GM12865 (cell line): ENCODE results near the gene PSENEN.

ENCODE experiments used
- DNase-seq: peaks from one replicate; pipeline ENCODE4 v3.0.0; 2010; ENCODE audit warnings: low read depth
- H3K4me3 ChIP-seq: 2 replicates; pipeline ENCODE4 v1.5.1; 2011; ENCODE audit warnings: mild to moderate bottlenecking, low read depth, low read length, control low read depth
- TF ChIP-seq, protein P1 (sequence below): IDR thresholded peaks from 2 replicates; pipeline ENCODE4 v1.5.1; 2011; ENCODE audit warnings: low read length, control low read depth, low read depth, inconsistent platforms; ENCODE audit not compliant: insufficient read depth; ENCODE audit errors: missing control alignments

Gene PSENEN

DNA sequence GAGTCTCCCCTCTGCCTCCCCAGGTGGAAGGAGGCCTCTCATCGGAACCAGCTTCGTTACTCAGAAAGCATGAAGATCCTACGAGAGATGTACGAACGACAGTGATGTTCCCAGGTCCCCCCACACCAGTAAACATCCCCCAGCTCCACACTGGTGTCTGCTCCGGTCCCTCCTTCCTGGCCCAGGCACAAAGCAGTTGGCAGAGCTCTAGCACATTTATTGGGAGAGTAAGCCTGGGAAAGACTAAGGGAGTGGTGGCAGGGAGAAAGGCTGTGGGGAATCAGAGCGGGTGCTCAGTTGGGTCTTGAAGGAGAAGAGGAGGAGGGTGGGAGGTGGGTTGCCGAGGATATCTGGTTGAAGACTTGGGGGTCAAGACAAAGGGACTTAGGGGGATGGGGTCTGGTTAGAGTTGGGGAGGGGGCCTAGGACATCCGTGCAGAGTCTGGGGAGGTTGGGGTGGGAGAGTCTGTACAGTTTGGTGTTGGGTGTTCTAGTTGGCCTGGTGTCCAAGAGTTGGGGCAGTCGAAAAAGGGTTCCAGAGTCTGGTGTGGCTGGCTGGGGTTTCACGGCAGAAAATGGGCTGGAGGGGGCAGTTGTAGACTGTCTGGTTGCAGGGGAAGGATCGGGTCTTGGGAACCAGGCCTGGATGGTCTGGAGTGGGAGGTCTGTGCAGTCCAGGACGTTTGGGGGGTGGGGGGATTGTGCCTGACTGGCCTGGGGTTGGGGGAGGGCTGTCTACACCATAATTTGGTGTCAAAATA lies 9.1 kb downstream of the PSENEN start:
- TF ChIP-seq, protein P1, sequence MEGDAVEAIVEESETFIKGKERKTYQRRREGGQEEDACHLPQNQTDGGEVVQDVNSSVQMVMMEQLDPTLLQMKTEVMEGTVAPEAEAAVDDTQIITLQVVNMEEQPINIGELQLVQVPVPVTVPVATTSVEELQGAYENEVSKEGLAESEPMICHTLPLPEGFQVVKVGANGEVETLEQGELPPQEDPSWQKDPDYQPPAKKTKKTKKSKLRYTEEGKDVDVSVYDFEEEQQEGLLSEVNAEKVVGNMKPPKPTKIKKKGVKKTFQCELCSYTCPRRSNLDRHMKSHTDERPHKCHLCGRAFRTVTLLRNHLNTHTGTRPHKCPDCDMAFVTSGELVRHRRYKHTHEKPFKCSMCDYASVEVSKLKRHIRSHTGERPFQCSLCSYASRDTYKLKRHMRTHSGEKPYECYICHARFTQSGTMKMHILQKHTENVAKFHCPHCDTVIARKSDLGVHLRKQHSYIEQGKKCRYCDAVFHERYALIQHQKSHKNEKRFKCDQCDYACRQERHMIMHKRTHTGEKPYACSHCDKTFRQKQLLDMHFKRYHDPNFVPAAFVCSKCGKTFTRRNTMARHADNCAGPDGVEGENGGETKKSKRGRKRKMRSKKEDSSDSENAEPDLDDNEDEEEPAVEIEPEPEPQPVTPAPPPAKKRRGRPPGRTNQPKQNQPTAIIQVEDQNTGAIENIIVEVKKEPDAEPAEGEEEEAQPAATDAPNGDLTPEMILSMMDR = no peak
- no peak for DNase-seq
- no peak overlapping the region for H3K4me3 ChIP-seq

DNA sequence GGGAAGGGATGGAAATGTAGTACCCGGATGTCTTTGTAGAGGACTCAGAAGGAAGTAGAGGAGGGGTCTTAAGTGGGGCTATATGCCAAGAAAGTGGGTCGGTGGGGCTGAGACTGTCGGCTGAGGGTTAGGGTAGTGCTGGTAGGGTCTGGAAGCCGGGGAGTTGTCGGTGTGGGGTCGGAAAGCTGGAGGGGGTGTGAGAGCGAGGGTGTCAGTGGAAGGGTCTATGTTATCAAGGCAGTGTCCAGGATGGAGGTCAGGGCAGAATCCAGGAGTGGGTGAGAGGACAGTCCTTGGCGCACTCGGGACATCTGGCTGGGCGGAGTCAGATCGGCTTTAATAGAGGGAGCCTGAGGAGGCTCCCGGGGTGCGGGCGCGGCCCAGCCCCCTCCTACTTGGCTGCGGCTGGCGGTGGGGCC lies 9.7 kb downstream of the PSENEN start:
- TF ChIP-seq, protein P1 = no peak
- no peak for DNase-seq
- no peak overlapping the region for H3K4me3 ChIP-seq

DNA sequence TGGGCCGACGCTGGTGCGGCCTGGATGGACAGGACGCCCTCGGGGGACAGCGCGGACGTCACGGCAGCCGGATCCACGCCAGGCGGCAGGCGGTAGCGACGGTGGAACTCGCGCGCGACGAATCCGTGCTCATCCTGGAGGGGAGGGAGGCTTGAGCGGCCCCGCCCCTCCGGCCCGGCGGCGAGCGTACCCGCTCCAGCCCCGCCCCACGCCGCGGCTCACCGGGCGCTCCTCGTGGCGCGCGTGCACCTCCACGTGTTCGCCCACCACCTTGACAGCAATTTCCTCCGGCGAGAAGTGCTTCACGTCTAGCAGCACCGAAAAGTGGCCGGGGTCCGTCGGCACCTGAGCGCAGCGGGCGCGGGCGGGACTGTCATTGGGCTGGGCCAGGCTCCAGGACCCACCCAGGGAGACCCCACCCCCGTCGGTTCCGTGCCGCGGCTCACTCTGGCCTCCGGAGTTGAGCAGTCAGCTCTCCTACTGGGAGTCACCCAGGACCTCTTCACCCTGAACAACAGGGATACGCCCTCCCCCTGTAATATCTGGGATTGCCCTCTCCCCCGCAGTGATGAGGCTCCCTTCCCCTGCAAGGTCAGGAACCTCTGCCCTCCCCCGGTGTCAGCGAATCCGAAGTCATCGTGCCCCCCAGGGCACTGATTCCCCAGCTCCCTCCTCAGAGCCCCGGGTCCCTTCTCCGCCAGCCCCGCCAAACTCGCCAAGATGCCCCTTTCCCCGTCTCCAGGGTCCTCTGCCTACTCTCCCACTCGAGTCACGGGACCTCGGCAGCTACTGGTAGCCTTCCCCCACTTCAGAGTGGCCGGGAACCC lies 10.3 kb downstream of the PSENEN start:
- DNase-seq = no peak
- TF ChIP-seq, protein P1 = no peak
- no peak overlapping the region for H3K4me3 ChIP-seq

DNA sequence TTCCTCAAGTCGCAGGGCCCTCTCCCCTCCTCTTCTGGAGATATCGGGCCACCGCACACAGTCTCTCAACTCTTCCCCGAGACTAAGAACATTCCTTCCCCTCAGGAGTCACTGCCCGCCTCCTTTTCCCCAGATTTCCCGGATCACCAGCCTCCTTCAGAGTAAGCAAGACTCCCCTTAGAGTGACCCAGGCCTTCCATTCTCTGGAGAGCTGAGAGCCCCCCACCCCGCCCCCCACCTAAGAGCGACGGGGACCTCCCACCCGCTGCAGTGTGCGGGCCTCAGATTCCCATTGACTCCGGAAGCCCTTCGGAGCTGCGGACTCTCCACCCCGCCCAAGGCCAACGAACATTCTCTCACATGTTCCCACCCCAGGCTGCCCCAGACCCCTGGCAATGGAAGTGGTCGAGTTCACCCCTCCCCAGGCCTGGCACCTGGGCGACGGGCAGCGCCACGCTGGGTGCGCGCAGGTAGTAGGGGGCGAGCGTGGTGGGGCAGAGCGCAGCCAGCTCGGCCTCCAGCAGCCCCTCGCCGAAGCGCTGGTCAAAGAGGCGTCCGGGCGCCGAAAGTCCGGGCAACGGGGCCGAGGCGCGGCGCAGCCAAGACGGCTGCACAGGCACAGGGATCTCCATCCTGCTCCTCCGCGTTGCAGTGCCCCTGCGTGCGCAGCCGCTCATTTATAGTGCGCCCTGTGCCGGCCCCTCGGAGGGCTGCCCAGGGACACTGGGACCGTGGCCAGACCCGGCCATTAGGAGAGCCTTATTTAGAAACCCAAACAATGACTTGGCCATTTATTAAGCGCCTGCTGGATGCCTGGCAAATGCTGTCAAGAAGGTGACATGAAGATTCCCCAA lies 11.2 kb downstream of the PSENEN start, which contains the start of gene HSPB6:
HSPB6 (minus strand) TSS at position 653 of the 854 bp plus-strand sequence; CDS start at position 632, 21 bp downstream.
- TF ChIP-seq, protein P1 = no peak
- no peak for DNase-seq
- H3K4me3 ChIP-seq = peak within 1 kb of the TSS; percentile 60

DNA sequence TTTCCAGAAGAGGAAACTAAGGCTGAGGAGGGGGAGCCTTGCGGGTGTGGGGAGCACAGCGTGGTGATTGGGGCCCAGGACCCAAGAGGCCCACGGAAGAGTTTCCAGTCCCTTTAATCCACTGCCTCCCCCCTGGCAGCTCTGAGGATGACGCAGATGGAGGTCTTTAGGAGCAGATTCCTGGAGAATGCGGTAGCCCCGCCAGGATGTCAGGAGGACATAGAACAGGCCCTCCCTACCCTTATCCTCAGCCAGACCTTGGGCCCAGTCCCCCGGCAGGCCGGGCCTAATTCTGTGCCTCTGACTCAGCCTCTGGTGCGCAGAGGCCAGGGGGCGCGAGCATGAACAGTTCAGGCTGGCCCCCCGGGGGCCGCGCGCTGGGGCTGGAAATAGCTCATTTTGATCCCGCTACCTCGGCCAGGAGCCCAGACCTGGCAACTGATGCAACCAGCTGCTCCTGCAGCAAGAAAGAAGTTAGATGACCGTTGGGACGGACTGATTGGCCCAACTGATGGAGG lies 11.8 kb downstream of the PSENEN start:
- TF ChIP-seq, protein P1 = no peak
- H3K4me3 ChIP-seq = peak overlapping the region; percentile 60
- no peak for DNase-seq
